Effector CD4-positive, alpha-beta T cell (primary cell): Measurements from ENCODE around the gene PACS2.

ENCODE experiments used
- DNase-seq: peaks from one replicate; pipeline ENCODE4 v3.0.0-alpha.2; 2020

Gene PACS2

DNA sequence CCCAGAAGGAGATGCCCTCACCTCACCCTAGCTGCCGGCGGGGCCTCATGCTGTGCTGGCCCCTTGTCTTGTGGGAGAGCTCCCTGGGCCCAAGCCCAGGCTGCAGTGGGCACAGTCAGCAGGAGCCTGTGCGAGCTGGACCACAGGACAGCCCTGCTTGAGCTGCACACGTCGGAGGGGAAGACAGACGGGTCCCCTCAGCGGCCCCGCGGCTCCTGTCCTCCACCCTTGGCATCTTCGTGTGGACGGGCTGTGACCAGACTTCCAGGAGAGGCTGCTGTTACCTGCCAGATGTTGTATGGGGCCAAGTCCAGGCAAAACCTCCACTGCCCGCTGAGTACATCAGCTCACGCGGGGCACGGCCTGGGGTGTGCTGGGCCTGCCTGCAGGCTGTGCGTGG, 74.4 kb downstream of the PACS2 start:
- DNase-seq, result no peak

DNA sequence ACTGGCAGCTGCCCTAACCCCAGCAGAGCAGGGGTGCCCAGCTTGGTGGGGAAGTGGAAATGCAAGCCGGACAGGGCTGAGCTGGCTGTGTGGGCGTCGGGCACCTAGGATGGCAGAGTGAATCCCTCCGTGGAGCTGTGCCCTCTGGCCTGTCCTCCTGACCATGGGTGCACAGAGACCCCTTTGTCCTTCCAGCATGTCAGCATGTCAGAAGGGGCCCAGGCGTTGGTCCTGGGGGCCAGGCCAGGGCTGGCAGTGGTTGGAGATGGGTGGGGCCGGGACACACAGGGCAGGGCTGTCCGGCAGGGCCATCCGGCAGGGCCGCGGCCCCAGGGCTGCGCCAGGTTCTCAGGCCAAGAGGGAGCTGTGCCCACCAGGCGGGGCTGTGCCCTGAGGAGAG, 75.0 kb downstream of the PACS2 start:
- no peak for DNase-seq

GRCh38 chr14:105389976-105390848, 75.7 kb downstream of the PACS2 start:
- DNase-seq, result no peak

GRCh38 chr14:105390849-105391500, 76.4 kb downstream of the PACS2 start:
- no peak for DNase-seq

DNA sequence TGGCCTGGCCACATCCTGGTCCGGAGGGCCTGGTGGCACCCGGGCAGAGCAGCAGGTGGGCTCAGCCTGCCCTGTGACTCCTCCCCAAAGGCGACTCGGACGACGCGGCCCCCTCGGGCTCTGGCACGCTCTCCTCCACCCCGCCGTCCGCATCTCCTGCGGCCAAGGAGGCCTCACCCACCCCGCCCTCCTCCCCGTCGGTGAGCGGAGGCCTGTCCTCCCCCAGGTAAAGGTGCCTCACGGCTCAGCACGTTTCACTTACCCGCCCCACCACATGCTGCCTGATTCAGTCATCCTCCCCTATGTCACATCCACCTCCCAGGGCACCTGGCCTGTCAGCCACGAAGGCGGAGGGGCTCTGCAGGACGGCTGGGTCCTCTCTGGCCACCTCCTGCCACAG, 77.0 kb downstream of the PACS2 start:
- no peak for DNase-seq

DNA sequence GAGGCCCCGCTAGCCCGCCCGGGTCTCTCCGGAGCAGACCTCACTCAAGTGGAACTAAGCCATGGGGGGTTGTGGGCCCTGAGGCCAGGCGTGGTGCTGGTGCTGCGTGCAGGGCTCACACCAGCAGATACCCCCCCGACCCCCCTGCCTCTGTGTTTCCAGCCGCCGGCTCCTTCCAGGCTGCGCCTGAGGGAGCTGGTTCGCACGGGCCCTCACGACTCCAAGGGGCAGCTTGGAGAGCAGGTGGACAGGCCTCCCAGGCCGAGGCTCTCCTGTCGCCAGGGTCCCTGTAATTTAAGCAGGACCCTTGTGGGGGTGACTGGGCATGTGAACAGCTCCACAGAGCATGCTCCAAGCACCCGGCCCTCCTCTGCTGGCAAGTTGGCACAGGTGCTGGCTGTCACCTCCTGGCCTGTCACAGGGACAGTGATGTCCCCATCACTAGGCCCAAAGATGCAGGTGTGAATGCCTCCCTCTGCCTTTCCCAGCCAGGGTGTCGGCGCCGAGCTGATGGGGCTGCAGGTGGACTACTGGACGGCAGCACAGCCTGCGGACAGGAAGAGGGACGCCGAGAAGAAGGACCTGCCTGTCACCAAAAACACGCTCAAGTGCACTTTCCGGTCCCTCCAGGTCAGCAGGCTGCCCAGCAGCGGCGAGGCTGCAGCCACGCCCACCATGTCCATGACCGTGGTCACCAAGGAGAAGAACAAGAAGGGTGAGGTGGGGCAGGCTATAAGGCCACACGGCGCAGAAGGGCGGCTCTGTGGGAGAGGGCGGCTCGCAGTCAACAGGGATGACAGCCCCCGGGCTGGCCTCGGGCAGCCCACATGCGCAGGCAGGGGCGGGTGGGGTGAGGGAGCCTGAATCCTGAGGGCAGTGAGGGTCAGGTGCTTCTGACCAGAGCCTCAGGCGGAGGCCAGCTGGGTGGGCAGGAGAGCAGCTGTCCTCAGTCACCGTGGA, 77.9 kb downstream of the PACS2 start:
- no peak for DNase-seq

- DNase-seq, result no peak
Measured at GRCh38 chr14:105393151-105393550, 78.6 kb downstream of the PACS2 start.

DNA sequence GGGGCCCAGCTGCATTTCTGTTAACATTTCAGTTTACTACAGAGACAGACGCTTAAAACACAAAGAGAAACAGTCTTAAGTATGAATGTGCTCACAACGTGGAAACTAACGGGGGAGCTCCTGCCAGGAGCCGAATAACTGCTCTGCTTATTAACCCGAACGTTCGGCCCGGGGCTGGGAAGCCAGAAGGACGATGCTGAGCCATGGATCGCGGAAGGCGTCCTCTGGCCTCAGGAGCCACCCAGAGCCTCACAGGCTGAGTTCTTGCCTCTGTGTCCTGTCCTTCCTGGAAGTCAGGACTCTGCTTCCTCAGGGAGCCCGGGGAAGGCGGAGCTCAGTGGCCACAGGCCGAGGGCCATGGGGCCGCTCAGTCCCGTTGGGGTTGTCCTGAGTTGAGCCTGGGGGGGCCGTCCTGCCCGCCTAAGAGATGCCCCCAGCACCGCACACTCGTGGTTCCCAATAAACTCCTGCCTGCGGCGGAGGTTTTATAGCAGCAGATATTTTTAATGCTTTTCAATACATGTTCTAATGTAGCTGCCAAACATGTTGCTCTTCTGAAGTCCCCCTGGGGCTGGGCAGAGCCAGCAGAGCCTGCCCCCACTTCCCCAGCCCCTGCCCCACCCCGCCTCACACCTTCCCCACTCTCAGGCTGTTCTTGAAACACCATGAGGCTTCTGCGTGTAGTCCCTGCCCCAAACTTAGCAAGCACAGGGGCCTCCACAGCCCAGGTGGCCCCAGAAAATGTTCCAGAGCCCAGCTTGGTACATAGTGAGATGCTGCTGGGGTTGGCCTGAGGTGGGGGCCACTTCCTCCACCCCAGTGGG, 80.4 kb downstream of the PACS2 start:
- DNase-seq, result no peak

- DNase-seq, result no peak
Measured at GRCh38 chr14:105395538-105395854, 80.9 kb downstream of the PACS2 start.

DNA sequence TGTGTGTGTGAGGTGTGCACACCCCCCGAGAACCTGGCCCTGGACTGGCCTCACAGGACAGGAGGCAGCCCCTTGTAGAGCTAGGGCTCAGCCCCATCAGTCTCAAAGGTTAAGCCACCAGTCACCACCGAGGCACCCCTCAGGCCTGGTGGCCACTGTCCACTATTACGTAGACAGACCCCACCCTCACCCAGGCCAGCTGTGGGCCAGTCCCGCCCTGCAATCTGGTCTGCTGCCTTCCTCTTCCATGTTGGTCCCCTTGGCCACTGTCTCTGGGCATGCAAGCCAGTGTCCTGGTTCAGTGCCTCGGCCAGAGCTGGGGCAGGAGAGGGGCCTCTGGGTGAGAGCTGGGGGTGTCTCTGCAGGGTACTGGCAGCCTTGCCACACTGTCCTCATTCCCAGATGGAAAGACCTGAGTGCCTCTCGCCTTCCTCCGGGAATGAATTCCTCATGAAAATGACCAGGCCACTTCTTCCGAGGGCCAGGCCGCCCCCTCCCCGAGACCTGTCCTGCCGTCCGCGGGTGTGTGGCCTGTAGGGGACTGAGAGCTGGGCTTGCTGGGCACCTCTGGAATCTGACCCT, 82.9 kb downstream of the PACS2 start:
- DNase-seq, result no peak

GRCh38 chr14:105398044-105398725, 83.6 kb downstream of the PACS2 start, which contains the start of gene TEX22:
Gene TEX22, plus strand, starts transcription at chr14:105398538. Its CDS starts 803 bp downstream, at chr14:105399341.
- peak; percentile 81 for DNase-seq

- DNase-seq, result peak; percentile 20
Measured at GRCh38 chr14:105398726-105399465, 84.3 kb downstream of the PACS2 start.

- no peak for DNase-seq
Measured at GRCh38 chr14:105399466-105399775, 84.9 kb downstream of the PACS2 start.

- DNase-seq, result no peak
Measured at GRCh38 chr14:105400016-105400415, 85.5 kb downstream of the PACS2 start.

- no peak for DNase-seq
Measured at GRCh38 chr14:105401699-105402098, 87.2 kb downstream of the PACS2 start.

DNA sequence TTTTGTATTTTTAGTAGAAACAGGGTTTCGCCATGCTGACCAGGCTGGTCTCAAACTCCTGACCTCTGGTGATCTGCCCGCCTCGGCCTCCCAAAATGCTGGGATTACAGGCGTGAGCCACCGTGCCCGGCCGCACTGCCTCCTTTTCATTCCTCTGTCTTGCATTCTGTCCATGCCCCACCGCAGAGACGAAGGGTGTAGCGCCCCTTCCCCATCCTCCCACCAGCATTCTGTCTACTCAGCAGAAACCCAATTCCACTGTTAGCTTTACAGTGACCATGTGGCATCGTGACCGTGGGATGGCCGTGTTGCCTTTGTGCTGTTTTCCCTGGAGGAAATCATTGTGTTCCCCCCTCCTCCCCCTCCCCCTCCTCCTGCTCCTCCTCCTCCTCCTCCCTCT, 94.0 kb downstream of the PACS2 start:
- no peak for DNase-seq

DNA sequence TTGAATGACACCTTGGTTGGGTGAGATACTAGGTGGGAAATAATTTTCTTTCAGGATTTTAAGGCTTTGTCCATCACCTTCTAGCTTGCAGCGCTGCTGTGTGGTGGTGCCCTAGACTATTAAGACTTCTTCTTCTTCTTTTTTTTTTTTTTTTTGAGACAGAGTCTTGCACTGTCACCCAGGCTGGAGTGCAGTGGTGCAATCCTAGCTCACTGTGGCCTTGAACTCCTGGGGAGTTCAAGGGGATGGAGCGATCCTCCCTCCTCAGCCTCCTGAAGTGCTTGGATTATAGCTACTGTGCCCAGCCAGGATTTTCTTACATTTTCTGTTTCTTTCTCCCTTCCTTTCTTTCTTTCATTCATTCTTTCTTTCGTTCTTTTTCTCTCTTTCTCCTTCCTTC, 94.8 kb downstream of the PACS2 start:
- DNase-seq, result no peak

DNA sequence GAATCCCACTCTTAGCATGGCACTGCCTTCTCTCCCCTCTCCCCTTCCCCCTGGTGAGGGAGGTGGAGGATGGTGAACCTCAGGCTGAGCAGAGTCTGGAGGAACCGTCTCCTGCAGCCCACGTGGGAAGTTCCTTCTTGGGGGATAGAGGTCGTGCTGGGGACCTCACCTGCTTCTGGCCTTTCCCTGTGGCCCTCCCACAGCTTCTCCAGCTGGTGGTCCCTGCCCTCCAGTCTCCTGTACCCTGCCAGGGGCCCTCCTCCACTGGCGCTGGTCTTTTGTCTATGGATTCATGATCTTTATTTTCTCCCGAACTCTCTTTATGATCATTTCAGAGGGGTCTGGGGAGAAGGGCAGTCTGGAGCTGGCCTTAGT, 96.1 kb downstream of the PACS2 start:
- no peak for DNase-seq

DNA sequence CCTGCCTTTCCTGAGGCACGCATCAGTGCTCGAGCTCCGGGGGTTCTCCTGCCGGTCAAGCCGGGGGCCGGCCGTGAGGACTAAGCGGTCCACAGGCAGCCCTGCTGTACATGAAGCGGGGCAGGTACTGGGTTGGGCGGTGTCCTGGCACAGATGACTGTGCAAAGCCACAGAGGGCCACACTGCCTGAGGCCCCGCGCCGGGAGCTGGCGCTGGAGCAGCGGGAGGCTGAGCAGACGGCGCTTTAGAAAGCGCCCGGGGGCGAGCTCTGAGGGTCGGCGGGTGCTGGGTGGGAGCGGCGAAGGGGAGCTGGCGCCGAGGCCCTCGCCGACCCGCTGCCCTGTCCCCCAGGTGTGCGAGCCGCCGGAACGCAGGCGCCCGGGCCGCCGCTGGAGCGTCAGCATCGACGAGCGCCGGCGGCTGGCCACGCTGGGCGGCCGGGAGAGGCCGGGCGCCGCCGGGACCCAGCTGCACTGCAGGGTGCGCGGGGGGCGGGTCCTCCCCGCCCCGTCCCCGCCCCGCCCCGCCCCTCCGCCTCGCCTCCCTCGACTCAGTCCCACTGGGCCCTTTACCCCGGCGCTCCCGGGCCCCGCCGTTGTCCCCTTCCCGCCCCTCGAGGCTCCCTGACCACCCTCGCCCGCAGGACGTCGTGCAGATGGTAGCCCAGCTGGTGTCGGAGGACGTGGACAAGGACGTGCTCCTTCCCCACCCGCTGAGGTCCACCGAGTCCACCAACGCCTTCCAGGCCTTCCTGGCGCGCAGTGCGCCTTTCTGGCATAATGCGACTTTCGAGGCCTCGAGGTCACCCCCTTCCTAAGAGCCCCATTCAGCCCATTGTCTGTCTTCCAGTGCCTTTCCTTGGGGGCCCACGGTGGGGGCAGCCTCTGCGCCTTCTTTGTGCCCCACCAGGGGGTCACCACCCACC, 96.7 kb downstream of the PACS2 start:
- no peak for DNase-seq
